Heart right ventricle (tissue), 16 donors: ENCODE measurements around the gene PTGES3L. TPM values are rescaled to one million over a fixed set of nuclear protein-coding genes. Genes with fewer than 3 reads are reported as not detected.
A peak's percentile ranks its signal among the peaks of the same experiment; 100 is the strongest.

ENCODE experiments used
- ATAC-seq, 8 donors: fragments of 200-7000 bp; cut with Tn5 transposase; one replicate each; pipeline ENCODE4 v1.9.1; 2020; ENCODE audit warnings: mild to moderate bottlenecking in 8 of 8, moderate library complexity in 8 of 8, moderate number of reproducible peaks in 1 of 8
- DNase-seq, 2 donors: peaks; one replicate each; pipeline ENCODE4 v3.0.0-alpha.2; 2020
- H3K27ac ChIP-seq, 10 donors: fragments of 200-600 bp; sonication (generic) in 2 of 10; one replicate each; pipeline versions ENCODE4 v1.5.0 to v1.8.0; 2020 to 2022; ENCODE audit warnings: mild to moderate bottlenecking in 3 of 10
- H3K27me3 ChIP-seq, 7 donors: fragments of 200-600 bp; one replicate each; pipeline ENCODE4 v1.8.0; 2021 to 2022; ENCODE audit warnings: mild to moderate bottlenecking in 2 of 7
- H3K36me3 ChIP-seq, 9 donors: fragments of 200-600 bp; sonication (generic) in 1 of 9; one replicate each; pipeline versions ENCODE4 v1.5.0 to v1.8.0; 2020 to 2022; ENCODE audit warnings: mild to moderate bottlenecking in 2 of 9
- H3K4me1 ChIP-seq, 9 donors: fragments of 200-600 bp; sonication (generic) in 1 of 9; one replicate each; pipeline versions ENCODE4 v1.5.0 to v1.8.0; 2020 to 2022; ENCODE audit warnings: mild to moderate bottlenecking in 4 of 9
- H3K4me3 ChIP-seq, 10 donors: fragments of 200-600 bp; sonication (generic) in 2 of 10; one replicate each; pipeline versions ENCODE4 v1.5.0 to v1.8.0; 2020 to 2022; ENCODE audit warnings: mild to moderate bottlenecking in 7 of 10, moderate library complexity in 2 of 10
- H3K9me3 ChIP-seq, 11 donors: fragments of 200-600 bp in 10 of 11; sonication (generic) in 2 of 11; one replicate each; pipeline versions ENCODE4 v1.5.0 to v1.8.0; 2013 to 2022; ENCODE audit warnings: mild to moderate bottlenecking in 2 of 11, control low read depth in 1 of 11, moderate library complexity in 1 of 11
- CTCF ChIP-seq, 9 donors: fragments of 200-600 bp; sonication (generic) in 2 of 9; IDR thresholded peaks; one replicate each; pipeline versions ENCODE4 v1.5.0 to v1.8.0; 2021 to 2022; ENCODE audit warnings: antibody characterized with exemption in 9 of 9, mild to moderate bottlenecking in 5 of 9, moderate library complexity in 1 of 9
- WGBS, 2 donors: extraction: QIAGEN DNeasy Blood & Tissue Kit; methylation state at CpG; one replicate each; pipeline ENCODE4 v1.1.7; 2013; ENCODE audit warnings: inconsistent platforms in 1 of 2; 5-methylcytosine and 5-hydroxymethylcytosine counted together
- intact Hi-C, 10 donors: fragments of 100-400 bp; cut with DNase I; formaldehyde crosslinking; loops; one replicate each; pipeline versions ENCODE4 v1.11.1 to v1.14.2; 2022
- polyA plus RNA-seq, 2 donors: library from polyadenylated mRNA; stranded (reverse); fragments of 200-250 nt; gene quantifications; one replicate each; pipeline ENCODE4 v1.2.3, GENCODE V29; 2013
- total RNA-seq, 10 donors: library from RNA; stranded (reverse); fragmentation: NEBNext Ultra II Directional in 3 of 10; extraction: Animal tissue kit (Norgen Biotek cat#: 25700) in 3 of 10; gene quantifications; one replicate each; pipeline versions ENCODE4 v1.2.1 to v1.2.4, GENCODE V29; 2021 to 2023
- donor health status: Arrhythmogenic right ventricular cardiomyopathy.
- donor health status: ischemic (EF 13 %, LVEDD 7.1; RV severe dilation, severe dysfunction).
- donor health status: healthy with polysubstance abuse.
- donor health status: DM: no; HTN: yes; CAD: no.
- donor health status: DM: no; HTN: no; CAD: no.
- donor health status: ischemic (EF 25% LVEDD 6.9; RV normal size, moderate dysfunction).
- donor health status: ischemic (EF 25% LVEDD 5.7; RV mildly dilated, moderate dysfunction).
- donor health status: healthy.
- donor health status: DM: yes; HTN: yes; CAD: no.
- donor health status: Ischemic cardiomyopathy.
- donor health status: ischemic (EF 35%, LVEDD 5.7; RV mildly dilated, moderate dysfunction).
- donor health status: nonischemic (EF 11% LVEDD 7.7; RV severe dilation, severe dysfunction).
- donor health status: DM: yes; HTN: yes; CAD: no.
- donor health status: PGD.
- donor health status: ischemic (EF 29% LVEDD 5.4; RV normal size, mild dysfunction).
- donor health status: nonischemic (EF 23%, LVEDD 6.1; RV moderate dilation, normal function).

The PTGES3L gene
- total and polyA plus RNA-seq, 12 donors = 33.9 to 58.8 (median 40.5) TPM

- Histone ChIP-seq H3K36me3 (peaks cover 0 to 100% (median 40%) of the 10 kb centered on the region in 9 donors), H3K9me3 (no peaks in the 10 kb centered on the region), H3K4me1 (peaks cover 0 to 18% (median 0%) of the 10 kb centered on the region in 9 donors), H3K27me3 (no peaks in the 10 kb centered on the region), H3K4me3 (no peak overlapping the region), H3K27ac (no peak overlapping the region)
- no peak for TF ChIP-seq CTCF (IDR thresholded peaks at IDR 0.05)
- DNase-seq = no peak
- WGBS, 2 donors = 82 to 88% methylated on average over 6 of the region's 6 CpGs
- intact Hi-C loops = no loop called here
- no peak for ATAC-seq
Observed at GRCh38 chr17:42989726-42990652, 10.1 kb upstream of the PTGES3L start.

GRCh38 chr17:42989141-42989540, 9.3 kb upstream of the PTGES3L start:
- WGBS, 2 donors = 95 to 96% methylated on average over 5 of the region's 5 CpGs
- intact Hi-C loops = no loop called here
- peaks cover 0 to 27% (median 0%) of the 10 kb centered on the region in 9 donors for H3K4me1 ChIP-seq
- no peaks in the 10 kb centered on the region for H3K9me3 ChIP-seq
- DNase-seq = no peak
- peaks cover 0 to 99% (median 40%) of the 10 kb centered on the region in 9 donors for H3K36me3 ChIP-seq
- no peak for TF ChIP-seq CTCF (IDR thresholded peaks at IDR 0.05)
- H3K27ac ChIP-seq = no peak overlapping the region
- H3K27me3 ChIP-seq = no peaks in the 10 kb centered on the region
- no peak overlapping the region for H3K4me3 ChIP-seq
- ATAC-seq = no peak

GRCh38 chr17:42985225-42985624, 5.3 kb upstream of the PTGES3L start:
- Histone ChIP-seq H3K27me3 (no peaks in the 10 kb centered on the region), H3K36me3 (peaks cover 0 to 79% (median 25%) of the 10 kb centered on the region in 9 donors), H3K27ac (peak overlapping the region in 2 of 10 donors; percentile 35 to 86), H3K4me3 (peak overlapping the region in 1 of 10 donors; percentile 19), H3K4me1 (peaks cover 2 to 45% (median 15%) of the 10 kb centered on the region in 9 donors), H3K9me3 (no peaks in the 10 kb centered on the region)
- 0 to 83% methylated on average over 1 of the region's 1 CpG for WGBS, 2 donors
- intact Hi-C loops = no loop called here
- ATAC-seq (no peak), DNase-seq (no peak)
- no peak for TF ChIP-seq CTCF (IDR thresholded peaks at IDR 0.05)

GRCh38 chr17:42982266-42982665, 2.4 kb upstream of the PTGES3L start:
- intact Hi-C loops = no loop called here
- peak overlapping the region in 1 of 10 donors; percentile 94 for H3K4me3 ChIP-seq
- ATAC-seq = no peak
- peaks cover 0 to 49% (median 4%) of the 10 kb centered on the region in 9 donors for H3K36me3 ChIP-seq
- no peaks in the 10 kb centered on the region for H3K27me3 ChIP-seq
- no peak for DNase-seq
- no peak for TF ChIP-seq CTCF (IDR thresholded peaks at IDR 0.05)
- H3K27ac ChIP-seq = no peak overlapping the region
- no peaks in the 10 kb centered on the region for H3K9me3 ChIP-seq
- peaks cover 4 to 54% (median 27%) of the 10 kb centered on the region in 9 donors for H3K4me1 ChIP-seq
